Endothelial cell of umbilical vein (primary cell): Measurements from ENCODE around the gene FOXS1. TPM values are rescaled to one million over a fixed set of nuclear protein-coding genes. Genes with fewer than 3 reads are reported as not detected.

ENCODE experiments used
- BruUV-seq: library from RNA; stranded (reverse); fragments of 400-500 nt; replicated peaks from 2 replicates; lab custom pipeline; 2021; lab: Mats Ljungman, UMichigan
- CTCF ChIA-PET: fragments of 300-600, 350-600 bp; sonication (Branson Sonifier 250); formaldehyde crosslinking; loops from one replicate; lab custom pipeline; 2021; ENCODE audit warnings: antibody characterized with exemption, inconsistent platforms; lab: Charles Lee
- POLR2A ChIA-PET: fragments of 300-600, 350-600 bp; sonication (Branson Sonifier 250); formaldehyde crosslinking; loops from one replicate; lab custom pipeline; 2021; ENCODE audit warnings: antibody characterized with exemption, inconsistent platforms; lab: Charles Lee
- DNase-seq: peaks from one replicate; pipeline ENCODE4 v3.0.0-alpha.2; 2011; ENCODE audit warnings: low read depth, low spot score
- FAIRE-seq: peaks from 2 replicates; lab custom pipeline; 2011; peaks lifted over from hg19 to GRCh38; lab: Jason Lieb, UNC
- H2AFZ ChIP-seq: 2 replicates; pipeline ENCODE4 v1.6.0; 2012; ENCODE audit warnings: low read depth, low read length, control low read depth, inconsistent platforms
- H3K27ac ChIP-seq: 2 replicates; pipeline ENCODE4 v1.5.1; 2011; ENCODE audit warnings: low read depth, mild to moderate bottlenecking, control low read depth, low read length, moderate library complexity; ENCODE audit not compliant: insufficient read depth
- H3K27me3 ChIP-seq, 2 experiments: 2 replicates each; pipeline versions ENCODE4 v1.6.0 to v1.6.1; 2011; ENCODE audit warnings: low read length in 2 of 2, mixed read lengths in 1 of 2; ENCODE audit not compliant: control insufficient read depth in 2 of 2, insufficient read depth in 2 of 2
- H3K36me3 ChIP-seq, 2 experiments: 2 replicates in 1 of 2; 3 replicates in 1 of 2; pipeline ENCODE4 v1.5.1; 2011; ENCODE audit warnings: low read length in 2 of 2, mild to moderate bottlenecking in 1 of 2, moderate library complexity in 1 of 2; ENCODE audit not compliant: control insufficient read depth in 2 of 2, insufficient read depth in 2 of 2; ENCODE audit errors: extremely low read depth in 1 of 2
- H3K4me1 ChIP-seq: 3 replicates; pipeline ENCODE4 v1.5.1; 2011; ENCODE audit warnings: mild to moderate bottlenecking, low read length; ENCODE audit not compliant: control insufficient read depth, insufficient read depth; ENCODE audit errors: extremely low read depth
- H3K4me2 ChIP-seq: 2 replicates; pipeline ENCODE4 v1.6.1; 2011; ENCODE audit warnings: low read length, control low read depth, mixed read lengths; ENCODE audit not compliant: insufficient read depth
- H3K4me3 ChIP-seq, 3 experiments: fragments of 200-600 bp in 1 of 3; sonication (generic), shearing (Covaris generic) in 1 of 3; replicated peaks in 1 of 3; 2 replicates each; pipeline ENCODE4 v1.5.1; 2011 to 2016; ENCODE audit warnings: control low read depth in 3 of 3, low read length in 3 of 3, mild to moderate bottlenecking in 2 of 3, inconsistent platforms in 1 of 3, low read depth in 1 of 3, moderate library complexity in 1 of 3; ENCODE audit not compliant: insufficient read depth in 1 of 3
- H3K79me2 ChIP-seq: 2 replicates; pipeline ENCODE4 v1.6.0; 2012; ENCODE audit warnings: low read length, inconsistent platforms; ENCODE audit not compliant: control insufficient read depth, insufficient read depth
- H3K9ac ChIP-seq: replicated peaks from 2 replicates; pipeline ENCODE3; 2011; ENCODE audit warnings: low read length, control low read depth; ENCODE audit not compliant: insufficient read depth; ENCODE audit errors: extremely low read depth
- H3K9me1 ChIP-seq: replicated peaks from 3 replicates; pipeline ENCODE4 v1.6.0; 2011; ENCODE audit warnings: mild to moderate bottlenecking, low read length; ENCODE audit not compliant: control insufficient read depth, insufficient read depth; ENCODE audit errors: extremely low read depth
- H3K9me3 ChIP-seq: replicated peaks from 2 replicates; pipeline ENCODE4 v1.5.1; 2012; ENCODE audit warnings: low read length, inconsistent platforms; ENCODE audit not compliant: control insufficient read depth, insufficient read depth
- H4K20me1 ChIP-seq: replicated peaks from 2 replicates; pipeline ENCODE3; 2011; ENCODE audit warnings: mild to moderate bottlenecking, low read length; ENCODE audit not compliant: control insufficient read depth, insufficient read depth; ENCODE audit errors: extremely low read depth
- EZH2 ChIP-seq: IDR thresholded peaks from 2 replicates; pipeline ENCODE4 v1.6.1; 2012; ENCODE audit warnings: borderline replicate concordance, low read depth, mild to moderate bottlenecking, moderate library complexity, low read length, inconsistent platforms; ENCODE audit not compliant: severe bottlenecking
- FOS ChIP-seq: IDR thresholded peaks from 2 replicates; pipeline ENCODE4 v1.6.1; 2011; ENCODE audit warnings: mild to moderate bottlenecking, low read length, moderate library complexity, borderline replicate concordance; ENCODE audit not compliant: insufficient read depth
- GATA2 ChIP-seq: IDR thresholded peaks from 2 replicates; pipeline ENCODE4 v1.7.0; 2011; ENCODE audit warnings: low read depth, mild to moderate bottlenecking, moderate library complexity, mixed read lengths, low read length; ENCODE audit not compliant: insufficient read length, insufficient read depth
- JUN ChIP-seq: IDR thresholded peaks from 2 replicates; pipeline ENCODE4 v1.6.1; 2011; ENCODE audit warnings: borderline replicate concordance, low read depth; ENCODE audit not compliant: insufficient read length, insufficient read depth
- MYC ChIP-seq: IDR thresholded peaks from one replicate; pipeline ENCODE4 v1.6.1; 2011; ENCODE audit warnings: mild to moderate bottlenecking, low read depth, low read length
- POLR2A ChIP-seq: IDR thresholded peaks from 2 replicates; pipeline ENCODE4 v1.6.1; 2012; ENCODE audit warnings: low read depth, mild to moderate bottlenecking, control low read depth, low read length
- POLR2AphosphoS5 ChIP-seq: IDR thresholded peaks from 2 replicates; pipeline ENCODE4 v1.6.1; 2012; ENCODE audit warnings: low read depth, mild to moderate bottlenecking, control low read depth, low read length, moderate library complexity; ENCODE audit not compliant: insufficient read depth
- dilution Hi-C: fragments of 300-500 bp; cut with MboI; formaldehyde crosslinking; loops from one replicate; pipeline ENCODE4 v1.15.0; 2019; ENCODE audit warnings: low sequenced_read_pairs; ENCODE audit not compliant: extremely low pct_ligation_motif_present
- intact Hi-C: fragments of 100-400 bp; cut with micrococcal nuclease; formaldehyde crosslinking; loops from one replicate; pipeline ENCODE4 v1.10.0; 2022
- polyA plus RNA-seq, 4 experiments: library from polyadenylated mRNA; depleted of rRNA in 3 of 4; stranded (reverse) in 3 of 4; unstranded in 1 of 4; fragments of >200 nt; gene quantifications; 2 replicates each; pipeline versions ENCODE4 v1.2.1 to v1.2.3, GENCODE V29; 2011 to 2012; ENCODE audit warnings: missing spikeins in 1 of 4
- total RNA-seq: library from RNA; stranded (reverse); gene quantifications from 2 replicates; pipeline ENCODE4 v1.2.3, GENCODE V29; 2021
- TF ChIP-seq, protein P1 (sequence below), 2 donors: IDR thresholded peaks; 1 replicate in 1 of 2; 2 replicates in 1 of 2; pipeline ENCODE4 v1.5.1; 2011; ENCODE audit warnings: low read length in 2 of 2, mild to moderate bottlenecking in 2 of 2, moderate library complexity in 2 of 2, control low read depth in 1 of 2, inconsistent platforms in 1 of 2, low read depth in 1 of 2; ENCODE audit not compliant: insufficient read depth in 1 of 2; ENCODE audit errors: extremely low read depth in 1 of 2
- TF ChIP-seq, protein P2 (sequence below): IDR thresholded peaks from 2 replicates; pipeline ENCODE4 v1.6.1; 2011; ENCODE audit not compliant: insufficient read depth, insufficient read length

FOXS1 gene
- total and polyA plus RNA-seq, 2 donors (not counting 3 experiments of a cell fraction or from before 2014, with no cell fraction given) = 0.84 TPM; not detected in 1

DNA sequence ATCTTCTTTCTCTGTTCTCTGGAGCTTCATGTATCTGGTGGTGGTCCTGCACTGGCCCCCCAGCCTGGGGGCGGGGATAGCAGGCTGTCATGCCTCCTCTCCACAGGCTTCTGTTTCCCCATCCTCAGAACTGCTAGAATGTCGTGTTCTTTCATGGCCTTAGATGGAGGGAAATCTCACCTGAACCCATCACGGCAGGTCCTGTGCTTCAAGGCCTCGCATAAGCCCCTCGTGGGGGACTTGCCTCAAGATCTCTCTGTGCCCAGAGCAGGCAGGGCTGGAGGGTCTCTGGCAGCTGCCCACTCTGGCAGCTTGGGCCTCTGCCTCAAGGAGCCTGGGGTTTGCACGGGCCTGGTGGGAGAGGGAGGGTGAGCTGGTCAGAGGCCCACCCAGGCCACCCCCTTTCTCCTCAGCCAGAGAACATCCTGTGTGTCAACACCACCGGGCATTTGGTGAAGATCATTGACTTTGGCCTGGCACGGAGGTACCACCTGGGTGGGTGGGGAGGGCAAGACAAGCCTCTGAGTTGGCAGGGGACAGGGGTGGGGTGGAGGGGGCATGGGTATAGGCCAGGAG is 14.9 kb downstream of the FOXS1 start:
- POLR2A ChIA-PET = no interaction called here
- BruUV-seq = no TSS peak

More for the DNA sequence above, 14.9 kb downstream of the FOXS1 start:
- Histone ChIP-seq H3K4me3 (no peak overlapping the region), H3K27ac (no peak overlapping the region), H3K9ac (no peak overlapping the region), H3K9me3 (no peaks in the 10 kb centered on the region), H3K4me1 (peaks cover 10% of the 10 kb centered on the region), H2AFZ (no peak overlapping the region), H3K9me1 (no peaks in the 10 kb centered on the region), H3K4me2 (no peak overlapping the region), H3K27me3 (no peaks in the 10 kb centered on the region), H4K20me1 (no peaks in the 10 kb centered on the region), H3K36me3 (no peaks in the 10 kb centered on the region), H3K79me2 (no peaks in the 10 kb centered on the region)
- intact Hi-C loops = no loop called here
- FAIRE-seq = no peak
- CTCF ChIA-PET = interaction anchor here (25.3 kb wide), 1 partner anchor 20 kb away, joined by 619 read pairs; the partner anchor contains the start of gene FOXS1
- dilution Hi-C loops = no loop called here
- DNase-seq = no peak
- TF ChIP-seq, protein P1, sequence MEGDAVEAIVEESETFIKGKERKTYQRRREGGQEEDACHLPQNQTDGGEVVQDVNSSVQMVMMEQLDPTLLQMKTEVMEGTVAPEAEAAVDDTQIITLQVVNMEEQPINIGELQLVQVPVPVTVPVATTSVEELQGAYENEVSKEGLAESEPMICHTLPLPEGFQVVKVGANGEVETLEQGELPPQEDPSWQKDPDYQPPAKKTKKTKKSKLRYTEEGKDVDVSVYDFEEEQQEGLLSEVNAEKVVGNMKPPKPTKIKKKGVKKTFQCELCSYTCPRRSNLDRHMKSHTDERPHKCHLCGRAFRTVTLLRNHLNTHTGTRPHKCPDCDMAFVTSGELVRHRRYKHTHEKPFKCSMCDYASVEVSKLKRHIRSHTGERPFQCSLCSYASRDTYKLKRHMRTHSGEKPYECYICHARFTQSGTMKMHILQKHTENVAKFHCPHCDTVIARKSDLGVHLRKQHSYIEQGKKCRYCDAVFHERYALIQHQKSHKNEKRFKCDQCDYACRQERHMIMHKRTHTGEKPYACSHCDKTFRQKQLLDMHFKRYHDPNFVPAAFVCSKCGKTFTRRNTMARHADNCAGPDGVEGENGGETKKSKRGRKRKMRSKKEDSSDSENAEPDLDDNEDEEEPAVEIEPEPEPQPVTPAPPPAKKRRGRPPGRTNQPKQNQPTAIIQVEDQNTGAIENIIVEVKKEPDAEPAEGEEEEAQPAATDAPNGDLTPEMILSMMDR (IDR thresholded peaks at IDR 0.05; ENCODE audit: extremely low read depth in 1 of 2, insufficient read depth in 1 of 2, low read depth in 1 of 2, low read length in 2 of 2) = no peak
- TF ChIP-seq JUN (no peak), POLR2A (no peak), MYC (no peak), POLR2AphosphoS5 (no peak), FOS (no peak), GATA2 (no peak), EZH2 (no peak)
- TF ChIP-seq, protein P2, sequence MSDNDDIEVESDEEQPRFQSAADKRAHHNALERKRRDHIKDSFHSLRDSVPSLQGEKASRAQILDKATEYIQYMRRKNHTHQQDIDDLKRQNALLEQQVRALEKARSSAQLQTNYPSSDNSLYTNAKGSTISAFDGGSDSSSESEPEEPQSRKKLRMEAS = no peak
